Left lung (tissue), 10 donors: ENCODE measurements around the gene PLEKHG4B. TPM values are rescaled to one million over a fixed set of nuclear protein-coding genes. Genes with fewer than 3 reads are reported as not detected.

ENCODE experiments used
- ATAC-seq: fragments of 200-7000 bp; cut with Tn5 transposase; one replicate; pipeline ENCODE4 v1.9.1; 2020; ENCODE audit warnings: moderate library complexity
- DNase-seq, 4 donors: peaks; one replicate each; pipeline ENCODE4 v3.0.0-alpha.2; 2013 to 2020
- H3K27ac ChIP-seq, 2 donors: fragments of 200-600 bp; sonication (generic) in 1 of 2; one replicate each; pipeline versions ENCODE4 v1.5.0 to v1.8.0; 2020 to 2021
- H3K27me3 ChIP-seq, 2 donors: fragments of 200-600 bp; sonication (generic) in 1 of 2; one replicate each; pipeline versions ENCODE4 v1.5.0 to v1.8.0; 2020 to 2021
- H3K36me3 ChIP-seq, 2 donors: fragments of 200-600 bp; sonication (generic) in 1 of 2; one replicate each; pipeline versions ENCODE4 v1.5.0 to v1.8.0; 2020 to 2021
- H3K4me1 ChIP-seq, 2 donors: fragments of 200-600 bp; one replicate each; pipeline ENCODE4 v1.8.0; 2021
- H3K4me3 ChIP-seq, 2 donors: fragments of 200-600 bp; sonication (generic) in 1 of 2; one replicate each; pipeline versions ENCODE4 v1.5.0 to v1.8.0; 2020 to 2021; ENCODE audit warnings: mild to moderate bottlenecking in 1 of 2
- H3K9me3 ChIP-seq, 2 donors: fragments of 200-600 bp; sonication (generic) in 1 of 2; one replicate each; pipeline versions ENCODE4 v1.5.0 to v1.8.0; 2020 to 2021
- CTCF ChIP-seq, 2 donors: fragments of 200-600 bp; sonication (generic) in 1 of 2; IDR thresholded peaks; one replicate each; pipeline versions ENCODE4 v1.5.0 to v1.8.0; 2021; ENCODE audit warnings: antibody characterized with exemption in 2 of 2
- intact Hi-C, 2 donors: fragments of 100-400 bp; cut with DNase I; formaldehyde crosslinking; loops; one replicate each; pipeline versions ENCODE4 v1.11.2 to v1.14.2; 2022
- polyA plus RNA-seq, 6 donors: library from polyadenylated mRNA; unstranded; fragments of 120-200 nt; gene quantifications; one replicate each; pipeline ENCODE4 v1.2.1, GENCODE V29; 2013; ENCODE audit not compliant: insufficient read length in 6 of 6
- total RNA-seq, 2 donors: library from RNA; stranded (reverse); fragmentation: NEBNext Ultra II Directional; extraction: Animal tissue kit (Norgen Biotek cat#: 25700); gene quantifications; one replicate each; pipeline ENCODE4 v1.2.1, GENCODE V29; 2021
- donor health status: DM: no; HTN: yes; CAD: no.
- donor health status: DM: no; HTN: no; CAD: no.

Gene PLEKHG4B
- total and polyA plus RNA-seq, 8 donors = 1.2 to 19.5 (median 15.5) TPM

GRCh38 chr5:157801-158200 is 65.8 kb downstream of the PLEKHG4B start:
- Histone ChIP-seq H3K4me3 (no peak overlapping the region), H3K4me1 (no peaks in the 10 kb centered on the region), H3K9me3 (no peaks in the 10 kb centered on the region), H3K36me3 (no peaks in the 10 kb centered on the region), H3K27ac (no peak overlapping the region), H3K27me3 (peaks cover 0 to 13% of the 10 kb centered on the region in 2 donors)
- DNase-seq (peak in 1 of 4 donors; percentile 59), ATAC-seq (no peak)
- no peak for TF ChIP-seq CTCF (IDR thresholded peaks at IDR 0.05)
- intact Hi-C loops = no loop called here

GRCh38 chr5:158807-159447 is 67.0 kb downstream of the PLEKHG4B start:
- Histone ChIP-seq H3K4me3 (no peak overlapping the region), H3K27ac (no peak overlapping the region), H3K4me1 (no peaks in the 10 kb centered on the region), H3K36me3 (no peaks in the 10 kb centered on the region), H3K9me3 (no peaks in the 10 kb centered on the region), H3K27me3 (peaks cover 0 to 13% of the 10 kb centered on the region in 2 donors)
- no peak for TF ChIP-seq CTCF (IDR thresholded peaks at IDR 0.05)
- ATAC-seq (no peak), DNase-seq (no peak)
- intact Hi-C loops = no loop called here

GRCh38 chr5:159448-160172 is 67.6 kb downstream of the PLEKHG4B start:
- no peaks in the 10 kb centered on the region for H3K36me3 ChIP-seq
- peaks cover 0 to 13% of the 10 kb centered on the region in 2 donors for H3K27me3 ChIP-seq
- intact Hi-C loops = no loop called here
- peak in 1 of 4 donors; percentile 44 for DNase-seq
- no peaks in the 10 kb centered on the region for H3K9me3 ChIP-seq
- H3K4me1 ChIP-seq = no peaks in the 10 kb centered on the region
- ATAC-seq = no peak
- H3K4me3 ChIP-seq = no peak overlapping the region
- no peak overlapping the region for H3K27ac ChIP-seq
- TF ChIP-seq CTCF (IDR thresholded peaks at IDR 0.05) = no peak

- H3K4me3 ChIP-seq = no peak overlapping the region
- peaks cover 0 to 13% of the 10 kb centered on the region in 2 donors for H3K27me3 ChIP-seq
- ATAC-seq = no peak
- no peaks in the 10 kb centered on the region for H3K9me3 ChIP-seq
- no peaks in the 10 kb centered on the region for H3K4me1 ChIP-seq
- no peak for TF ChIP-seq CTCF (IDR thresholded peaks at IDR 0.05)
- intact Hi-C loops = no loop called here
- no peak overlapping the region for H3K27ac ChIP-seq
- DNase-seq = no peak
- H3K36me3 ChIP-seq = no peaks in the 10 kb centered on the region
These were observed 68.2 kb downstream of the PLEKHG4B start for GRCh38 chr5:160173-160510.

GRCh38 chr5:160921-161802 is 69.2 kb downstream of the PLEKHG4B start:
- intact Hi-C loops = no loop called here
- ATAC-seq = no peak

More at GRCh38 chr5:160921-161802, 69.2 kb downstream of the PLEKHG4B start:
- no peaks in the 10 kb centered on the region for H3K9me3 ChIP-seq
- DNase-seq = no peak
- H3K4me3 ChIP-seq = no peak overlapping the region
- no peaks in the 10 kb centered on the region for H3K4me1 ChIP-seq
- no peak for TF ChIP-seq CTCF (IDR thresholded peaks at IDR 0.05)
- peaks cover 0 to 13% of the 10 kb centered on the region in 2 donors for H3K27me3 ChIP-seq
- no peaks in the 10 kb centered on the region for H3K36me3 ChIP-seq
- H3K27ac ChIP-seq = no peak overlapping the region
